ENCODE measurements around the gene CPE.
"Not testable (repeated sequence)": the region's sequence is repeated elsewhere in the genome, so short reads cannot be mapped to it uniquely, and the experiment has no call there.

The CPE gene

GRCh38 chr4:165378745-165379677, at the start of gene CPE:
Gene CPE, plus strand, starts transcription at chr4:165379008. Its CDS starts 214 bp downstream, at chr4:165379222.
- DNase-seq, result peak; percentile 68 to 98 (median 86)
- intact Hi-C loops (cut with DNase I), result no loop called here

DNA sequence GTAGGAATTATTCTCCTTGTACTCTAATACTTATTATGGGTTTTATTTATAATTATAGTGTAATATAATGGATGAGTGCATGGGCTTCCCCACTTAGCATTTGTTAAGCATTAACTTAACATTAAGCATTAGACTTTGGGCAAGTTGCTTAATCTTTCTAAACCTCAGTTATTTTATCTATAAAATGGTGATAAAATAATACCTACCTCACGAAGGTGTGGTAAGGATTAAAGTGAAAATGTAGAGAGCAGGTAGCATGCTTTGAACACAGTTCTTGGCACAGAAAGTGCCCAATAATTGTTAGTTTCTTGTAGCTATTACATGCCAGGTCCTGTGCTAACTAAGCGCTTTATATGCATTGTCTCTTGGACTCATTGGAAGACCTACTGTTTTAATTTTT, 48.7 kb upstream of the CPE start:
- intact Hi-C loops (cut with DNase I), result no loop called here

GRCh38 chr4:165330666-165331065, 48.1 kb upstream of the CPE start:
- intact Hi-C loops (cut with DNase I), result no loop called here
- no peak for DNase-seq

More for the DNA sequence above, 48.7 kb upstream of the CPE start:
- no peak for DNase-seq

DNA sequence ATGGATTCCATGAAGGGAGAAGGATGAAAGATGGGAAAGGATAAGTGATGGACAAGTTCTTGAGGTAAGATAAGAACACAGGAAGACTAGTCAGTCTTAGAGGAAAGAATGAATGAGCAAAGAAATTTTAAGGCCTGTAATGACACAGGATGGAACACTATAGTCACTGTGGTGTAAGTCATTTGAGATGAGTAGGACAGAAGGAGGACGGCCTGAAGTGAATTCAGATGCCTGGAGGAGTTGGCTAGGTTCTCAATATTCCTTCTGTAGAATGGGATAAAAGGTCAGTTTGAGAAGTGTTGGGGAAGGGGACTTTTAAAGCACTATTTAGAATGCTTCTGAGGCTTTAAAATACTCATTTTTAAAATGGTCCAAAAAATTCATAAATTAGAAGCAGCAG, 47.4 kb upstream of the CPE start:
- DNase-seq, result no peak
- intact Hi-C loops (cut with DNase I), result no loop called here

GRCh38 chr4:165331823-165332222, 47.0 kb upstream of the CPE start:
- intact Hi-C loops (cut with DNase I), result no loop called here
- DNase-seq, result no peak

DNA sequence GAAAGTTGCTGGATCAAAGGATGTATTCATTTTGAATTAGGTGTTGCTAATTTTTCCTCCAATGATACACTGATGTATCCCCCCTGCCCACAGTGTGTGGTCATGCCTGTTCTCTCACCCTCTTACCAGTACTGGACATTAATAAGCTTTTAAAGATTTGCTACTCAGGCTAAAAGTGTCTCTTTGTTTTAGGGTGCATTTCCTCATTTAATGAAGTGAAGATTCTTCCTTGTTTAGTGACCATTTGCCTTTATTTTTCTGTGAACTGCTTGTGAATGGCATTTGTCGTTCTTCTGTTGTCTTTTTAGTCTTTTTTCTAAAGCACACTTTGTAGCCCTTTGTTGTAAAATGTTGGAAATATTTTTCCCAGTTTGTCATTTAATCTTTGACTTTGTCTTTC, 46.3 kb upstream of the CPE start:
- intact Hi-C loops (cut with DNase I), result no loop called here
- no peak for DNase-seq

DNA sequence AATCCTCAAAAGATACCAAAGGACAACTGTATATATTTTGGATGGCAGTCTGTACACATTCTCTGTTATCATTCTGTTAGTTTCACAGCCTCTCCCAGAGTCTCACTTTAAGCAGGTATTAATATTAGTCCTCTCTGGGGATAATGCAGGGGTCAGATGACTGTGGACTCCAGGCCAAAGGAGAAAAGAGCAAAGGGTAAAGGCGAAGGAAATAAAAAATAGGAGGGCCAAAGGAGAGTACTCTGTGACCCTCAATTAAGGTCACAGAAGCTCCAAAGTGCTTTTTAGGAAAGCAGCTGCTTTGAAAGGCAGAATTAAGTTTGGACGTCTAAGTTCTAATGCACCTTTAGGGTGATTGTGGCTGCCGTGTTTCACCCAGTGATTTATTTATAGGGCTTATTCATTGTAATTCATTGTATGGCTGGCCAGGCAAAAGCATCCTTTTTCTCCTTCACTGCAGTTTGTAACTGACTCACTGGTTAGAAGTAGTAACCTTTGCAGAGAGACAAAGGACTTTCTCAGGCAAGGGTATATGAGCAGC, 43.6 kb upstream of the CPE start:
- DNase-seq, result no peak
- intact Hi-C loops (cut with DNase I), result no loop called here

DNA sequence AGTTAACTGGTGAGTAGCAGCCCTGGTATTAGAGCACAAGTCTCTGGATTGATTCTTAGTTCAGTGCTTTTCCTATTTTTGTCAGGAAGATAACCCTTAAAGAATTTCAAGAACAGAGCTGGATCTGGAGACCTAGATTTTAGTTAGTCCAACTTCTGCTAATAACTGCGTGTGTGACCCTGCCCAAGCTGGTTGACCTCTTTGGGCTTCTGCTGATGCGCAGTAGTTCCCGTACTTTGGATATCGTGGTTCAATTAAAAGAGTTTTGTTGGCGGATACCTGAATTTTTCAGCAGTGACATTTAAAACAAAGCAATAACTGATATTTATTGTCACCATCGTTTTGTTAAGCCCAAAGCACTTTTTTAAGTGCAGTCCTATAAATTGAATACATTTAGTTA, 42.1 kb upstream of the CPE start:
- intact Hi-C loops (cut with DNase I), result no loop called here
- DNase-seq, result no peak

DNA sequence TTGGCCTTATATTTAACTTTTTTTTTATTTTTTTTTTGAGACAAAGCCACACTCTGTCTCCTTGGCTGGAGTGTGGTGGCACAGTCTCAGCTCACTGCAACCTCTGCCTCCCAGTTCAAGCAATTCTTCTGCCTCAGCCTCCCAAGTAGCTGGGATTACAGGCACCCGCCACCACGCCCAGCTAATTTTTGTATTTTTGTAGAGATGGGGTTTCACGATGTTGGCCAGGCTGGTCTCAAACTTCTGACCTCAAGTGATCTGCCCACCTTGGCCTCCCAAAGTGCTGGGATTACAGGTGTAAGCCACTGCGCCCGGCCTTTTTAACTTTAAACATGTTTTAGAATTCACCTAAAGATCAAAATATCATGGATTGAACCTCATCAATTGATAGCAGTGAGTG, 36.5 kb upstream of the CPE start:
- intact Hi-C loops (cut with DNase I); DNase-seq: not testable (repeated sequence)

GRCh38 chr4:165343353-165344191, 35.2 kb upstream of the CPE start:
- intact Hi-C loops (cut with DNase I), result no loop called here
- DNase-seq, result peak in 1 of 10 donors; percentile 40

DNA sequence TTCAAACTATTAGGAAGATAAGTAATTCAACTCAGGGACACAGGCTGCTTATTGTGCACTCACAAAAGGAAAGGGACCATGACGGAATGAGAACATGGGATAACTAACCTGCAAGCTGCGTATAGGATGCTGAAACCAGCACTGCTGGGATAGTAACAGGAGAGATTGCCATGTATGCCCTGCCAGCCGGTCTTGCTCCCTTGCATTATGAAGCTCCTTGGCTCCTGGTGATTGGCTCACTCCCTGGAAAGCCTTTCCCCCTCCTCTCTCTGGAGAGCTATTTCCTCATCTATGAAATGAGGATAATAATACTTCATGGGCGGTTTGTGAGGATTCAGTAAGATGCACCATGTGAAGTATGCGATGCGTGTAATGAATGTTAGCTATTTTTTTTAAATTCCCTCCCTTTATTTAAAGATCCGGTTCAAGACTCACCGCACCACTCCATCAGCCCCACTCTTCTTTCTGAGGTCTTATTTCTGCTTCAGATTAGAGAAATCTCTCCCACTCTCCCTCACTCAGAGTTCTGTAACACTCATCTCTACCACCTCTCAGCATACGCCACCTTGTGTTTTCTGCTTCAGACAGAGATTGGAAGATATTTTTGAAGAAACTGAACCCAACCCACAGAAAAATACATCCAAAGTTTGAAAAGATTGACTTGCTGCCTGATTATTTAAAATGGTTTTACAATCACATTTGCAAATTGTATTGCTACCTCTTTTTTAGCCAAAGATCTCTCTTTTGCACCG, 33.0 kb upstream of the CPE start:
- DNase-seq, result no peak
- intact Hi-C loops (cut with DNase I), result loop anchor here (5.0 kb wide), 1 partner anchor 214 kb away; no protein-coding TSS in a partner anchor

- intact Hi-C loops (cut with DNase I), result loop anchor here (5.0 kb wide), 1 partner anchor 216 kb away; no protein-coding TSS in a partner anchor
- DNase-seq, result no peak
These were observed 30.9 kb upstream of the CPE start for GRCh38 chr4:165347647-165348569.

- DNase-seq, result no peak
- intact Hi-C loops (cut with DNase I), result no loop called here
These were observed 27.3 kb upstream of the CPE start for GRCh38 chr4:165351359-165352130.

- peak in 5 of 10 donors; percentile 30 to 91 (median 41) for DNase-seq
- intact Hi-C loops (cut with DNase I), result loop anchor here (2.0 kb wide), 1 partner anchor 107 kb away; no protein-coding TSS in a partner anchor
These were observed 22.9 kb upstream of the CPE start for GRCh38 chr4:165355900-165356300.

- intact Hi-C loops (cut with DNase I), result no loop called here
- DNase-seq, result no peak
These were observed 19.3 kb upstream of the CPE start for GRCh38 chr4:165359506-165359905.

DNA sequence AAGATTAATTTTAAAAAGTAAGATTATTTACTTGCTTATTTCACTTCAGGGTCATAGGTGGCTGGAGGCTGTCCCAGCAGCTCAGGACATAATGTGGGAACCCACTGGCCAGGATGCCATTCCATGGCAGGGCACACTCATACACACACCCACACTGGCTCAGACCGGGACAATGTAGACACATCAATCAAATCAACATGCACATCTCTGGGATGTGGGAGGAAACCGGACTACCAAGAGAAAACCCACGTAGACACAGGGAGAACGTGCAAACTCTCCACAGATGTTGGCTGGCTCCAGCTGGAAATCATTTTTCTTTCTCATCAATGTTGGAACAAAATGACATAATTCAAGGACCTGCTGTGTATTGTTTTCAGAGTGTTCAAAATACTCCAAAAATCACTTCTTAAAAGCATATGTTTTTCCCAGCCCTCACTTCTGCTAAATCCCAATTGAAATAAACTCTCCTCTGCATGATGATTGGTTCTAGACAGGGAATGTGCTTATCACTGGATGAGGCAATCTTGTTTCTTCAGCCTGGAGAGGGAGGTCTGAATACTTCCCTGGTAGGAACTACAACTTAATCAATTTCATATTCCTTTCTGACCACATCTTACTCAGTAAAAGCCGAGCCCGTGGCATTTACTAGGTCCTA, 18.6 kb upstream of the CPE start:
- intact Hi-C loops (cut with DNase I), result no loop called here
- no peak for DNase-seq

DNA sequence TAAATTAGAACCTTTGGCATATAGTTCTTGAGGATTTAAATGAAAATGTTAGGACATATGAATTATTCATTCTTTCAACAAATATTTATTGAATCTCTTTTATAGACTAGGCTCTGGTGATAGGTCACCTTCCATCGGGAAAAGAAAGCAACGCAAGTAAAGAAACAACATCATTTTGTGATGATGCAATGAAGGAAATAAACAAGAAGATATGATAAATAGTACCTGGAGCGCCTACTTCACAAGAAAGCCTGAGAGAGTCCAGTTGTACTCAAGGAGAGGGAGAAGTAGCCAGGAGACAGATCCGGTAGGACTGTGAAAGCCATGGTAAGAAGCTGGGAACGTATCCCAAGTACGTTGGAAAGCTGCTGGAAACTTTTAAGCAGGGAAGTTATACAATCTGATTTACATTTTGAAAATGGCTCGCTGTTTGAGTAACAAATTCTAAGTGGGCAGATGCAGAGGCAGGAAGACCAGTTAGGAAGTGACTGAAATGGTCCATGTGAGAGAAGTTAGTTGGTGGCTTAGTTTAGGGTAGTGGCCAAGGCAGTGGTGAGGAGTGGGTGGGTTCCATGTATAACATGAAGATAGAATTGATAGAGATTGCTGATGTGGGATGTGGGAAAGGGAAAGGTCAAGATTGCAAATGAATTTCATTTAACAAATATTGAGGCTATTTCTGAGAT, 17.7 kb upstream of the CPE start:
- DNase-seq, result no peak
- intact Hi-C loops (cut with DNase I), result no loop called here

All from posterior cingulate gyrus (tissue), 11 donors.